Subcutaneous adipose tissue (tissue), 4 donors: Measurements from ENCODE around the gene SPTBN5. TPM values are rescaled to one million over a fixed set of nuclear protein-coding genes. Genes with fewer than 3 reads are reported as not detected.

Experiments used
- total RNA-seq, 4 donors: library from RNA; depleted of rRNA; stranded (reverse); fragments of >200 nt; gene quantifications; one replicate each; pipeline ENCODE4 v1.1.0, GENCODE V29; 2016
- TF ChIP-seq, protein P1 (sequence below): fragments of 450-650 bp; IDR thresholded peaks from one replicate; pipeline ENCODE4 v1.5.1; 2016; ENCODE audit warnings: low read depth, mild to moderate bottlenecking, control low read depth, antibody characterized with exemption, moderate library complexity

SPTBN5 gene
- total RNA-seq, 4 donors from 2014 or later: 0.17 to 1.5 (median 0.52) TPM

DNA sequence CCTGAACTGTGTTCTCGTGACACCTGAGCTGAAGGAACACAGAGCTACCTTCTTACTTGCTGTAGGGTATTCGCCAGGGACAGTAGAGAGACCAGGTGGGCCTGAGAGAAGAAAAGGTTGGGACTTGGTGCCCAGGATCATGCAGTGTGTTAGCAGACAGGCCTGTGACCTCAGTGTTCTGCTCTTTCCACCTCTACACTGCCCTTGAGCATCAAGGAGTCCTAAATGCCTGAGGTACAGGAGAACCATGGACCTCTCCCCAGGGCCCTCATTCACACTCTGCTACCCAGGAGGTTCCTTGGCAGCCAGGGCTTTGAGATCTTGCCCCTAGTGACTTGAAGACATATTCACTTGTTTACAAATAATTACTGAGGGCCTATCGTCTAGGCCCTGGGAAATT is 88.1 kb downstream of the SPTBN5 start:
- TF ChIP-seq, protein P1, sequence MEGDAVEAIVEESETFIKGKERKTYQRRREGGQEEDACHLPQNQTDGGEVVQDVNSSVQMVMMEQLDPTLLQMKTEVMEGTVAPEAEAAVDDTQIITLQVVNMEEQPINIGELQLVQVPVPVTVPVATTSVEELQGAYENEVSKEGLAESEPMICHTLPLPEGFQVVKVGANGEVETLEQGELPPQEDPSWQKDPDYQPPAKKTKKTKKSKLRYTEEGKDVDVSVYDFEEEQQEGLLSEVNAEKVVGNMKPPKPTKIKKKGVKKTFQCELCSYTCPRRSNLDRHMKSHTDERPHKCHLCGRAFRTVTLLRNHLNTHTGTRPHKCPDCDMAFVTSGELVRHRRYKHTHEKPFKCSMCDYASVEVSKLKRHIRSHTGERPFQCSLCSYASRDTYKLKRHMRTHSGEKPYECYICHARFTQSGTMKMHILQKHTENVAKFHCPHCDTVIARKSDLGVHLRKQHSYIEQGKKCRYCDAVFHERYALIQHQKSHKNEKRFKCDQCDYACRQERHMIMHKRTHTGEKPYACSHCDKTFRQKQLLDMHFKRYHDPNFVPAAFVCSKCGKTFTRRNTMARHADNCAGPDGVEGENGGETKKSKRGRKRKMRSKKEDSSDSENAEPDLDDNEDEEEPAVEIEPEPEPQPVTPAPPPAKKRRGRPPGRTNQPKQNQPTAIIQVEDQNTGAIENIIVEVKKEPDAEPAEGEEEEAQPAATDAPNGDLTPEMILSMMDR: no peak

DNA sequence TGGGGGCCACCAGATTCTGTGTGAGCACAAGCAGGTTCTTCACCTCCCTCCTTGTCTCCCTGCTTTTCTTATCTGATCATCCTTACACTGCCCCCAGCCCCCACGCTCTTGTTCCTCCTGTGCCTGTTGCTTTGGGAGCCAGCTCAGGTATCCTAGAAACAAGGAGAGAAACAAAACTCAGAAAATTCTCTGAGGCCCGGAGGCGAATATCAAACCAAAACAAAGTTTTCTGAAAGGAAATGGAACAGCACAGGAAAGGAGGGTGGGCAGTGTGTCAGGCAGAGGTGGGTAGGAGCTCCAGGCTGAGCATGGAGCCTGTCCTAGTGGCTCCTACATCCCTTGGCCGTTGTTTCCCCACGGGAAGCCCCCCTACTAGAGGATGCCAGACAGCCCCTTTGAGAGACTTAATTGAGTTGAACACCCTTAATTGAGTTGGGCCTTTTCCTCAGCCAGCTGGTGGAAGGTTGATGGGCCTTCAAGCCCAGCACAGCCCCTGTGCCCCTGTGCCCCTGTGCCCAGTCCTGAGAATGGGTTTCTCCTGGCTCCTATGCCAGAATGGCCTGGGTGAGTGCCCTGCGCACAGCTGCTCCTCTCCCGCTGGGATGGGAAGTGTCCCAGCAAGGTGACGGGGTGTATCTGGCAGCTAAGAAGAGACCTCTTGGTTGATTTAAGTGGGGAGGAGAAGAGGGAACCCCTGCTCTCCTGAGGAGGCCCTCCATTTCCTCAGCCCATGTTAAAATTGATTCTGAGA is 88.8 kb downstream of the SPTBN5 start:
- TF ChIP-seq, protein P1: no peak

DNA sequence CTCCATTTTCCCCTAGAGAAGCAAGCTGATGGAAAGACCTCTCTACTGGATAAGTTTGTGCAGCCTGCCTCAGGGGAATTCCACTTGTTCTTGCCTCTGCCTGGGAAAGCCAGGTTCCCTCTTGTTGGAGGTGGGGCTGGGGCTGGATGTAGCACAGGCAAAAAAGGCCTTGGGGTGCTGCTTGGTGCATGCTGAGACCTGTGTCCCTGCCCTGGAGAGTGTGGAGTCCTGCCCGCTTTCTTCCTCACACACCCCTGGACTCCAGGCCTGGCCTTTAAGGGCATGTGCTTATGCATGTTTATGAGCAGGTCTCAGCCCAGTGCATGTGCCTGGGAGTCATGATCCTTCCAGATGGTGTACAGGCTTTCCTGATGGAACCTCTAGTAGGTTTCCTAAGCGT is 89.5 kb downstream of the SPTBN5 start:
- TF ChIP-seq, protein P1: no peak

DNA sequence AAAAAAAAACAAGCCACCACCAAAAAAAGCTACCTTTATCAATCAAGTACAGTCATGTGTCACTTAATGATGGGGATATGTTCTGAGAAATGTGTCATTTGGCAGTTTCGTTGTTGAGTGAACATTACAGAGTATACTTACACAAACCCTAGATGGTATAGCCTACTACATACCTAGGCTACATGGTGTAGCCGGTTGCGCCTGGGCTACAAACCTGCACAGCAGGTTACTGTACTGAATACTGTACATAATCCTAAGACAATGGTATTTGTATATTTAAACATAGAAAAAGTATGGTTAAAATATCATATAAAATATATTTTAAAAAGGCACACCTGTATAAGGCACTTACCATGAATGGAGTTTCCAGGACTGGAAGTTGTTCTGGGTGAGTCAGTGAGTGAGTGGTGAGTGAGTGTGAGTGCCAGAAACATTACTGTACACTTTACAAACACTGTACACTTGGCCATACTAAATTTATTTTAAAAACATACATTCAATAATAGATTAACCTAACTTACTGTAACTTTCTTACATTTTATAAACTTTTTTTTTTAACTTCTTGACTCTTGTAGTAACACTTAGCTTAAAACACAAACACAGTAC is 91.9 kb downstream of the SPTBN5 start:
- TF ChIP-seq, protein P1: no peak

DNA sequence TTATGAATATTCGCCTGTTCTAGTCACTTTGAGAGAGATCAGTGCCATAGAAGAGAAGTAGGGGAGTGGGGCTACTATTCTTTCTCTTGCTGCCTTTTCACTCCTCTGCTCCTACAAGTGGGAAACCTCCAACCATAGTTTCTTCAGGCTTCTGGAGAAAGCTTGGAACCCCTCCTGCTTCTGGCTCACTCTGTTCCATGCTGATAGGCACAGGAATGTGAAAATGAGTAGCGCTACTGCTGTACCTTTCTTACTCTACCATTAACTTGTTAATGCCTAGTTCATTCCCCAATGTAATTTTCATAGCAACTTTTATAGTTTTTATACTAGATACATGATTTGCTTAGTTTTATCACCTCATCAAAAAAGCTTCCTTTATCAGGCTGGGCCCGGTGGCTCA is 92.7 kb downstream of the SPTBN5 start:
- TF ChIP-seq, protein P1: no peak

DNA sequence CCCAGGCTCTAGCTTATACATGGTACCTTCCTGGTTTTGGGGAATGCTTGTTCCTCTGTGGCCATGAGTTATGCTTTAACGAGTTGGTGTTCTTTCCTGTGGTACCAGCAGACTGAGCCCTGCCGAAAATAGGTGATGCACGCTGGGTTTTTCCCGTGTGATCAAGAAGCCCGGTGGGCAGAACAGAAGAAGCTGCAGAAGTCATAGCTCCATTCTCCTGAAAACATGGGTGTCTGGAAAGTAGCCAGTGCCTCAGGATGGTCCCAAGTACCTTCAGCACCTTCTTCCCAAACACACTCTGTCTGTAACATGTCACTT is 94.4 kb downstream of the SPTBN5 start:
- TF ChIP-seq, protein P1: no peak

DNA sequence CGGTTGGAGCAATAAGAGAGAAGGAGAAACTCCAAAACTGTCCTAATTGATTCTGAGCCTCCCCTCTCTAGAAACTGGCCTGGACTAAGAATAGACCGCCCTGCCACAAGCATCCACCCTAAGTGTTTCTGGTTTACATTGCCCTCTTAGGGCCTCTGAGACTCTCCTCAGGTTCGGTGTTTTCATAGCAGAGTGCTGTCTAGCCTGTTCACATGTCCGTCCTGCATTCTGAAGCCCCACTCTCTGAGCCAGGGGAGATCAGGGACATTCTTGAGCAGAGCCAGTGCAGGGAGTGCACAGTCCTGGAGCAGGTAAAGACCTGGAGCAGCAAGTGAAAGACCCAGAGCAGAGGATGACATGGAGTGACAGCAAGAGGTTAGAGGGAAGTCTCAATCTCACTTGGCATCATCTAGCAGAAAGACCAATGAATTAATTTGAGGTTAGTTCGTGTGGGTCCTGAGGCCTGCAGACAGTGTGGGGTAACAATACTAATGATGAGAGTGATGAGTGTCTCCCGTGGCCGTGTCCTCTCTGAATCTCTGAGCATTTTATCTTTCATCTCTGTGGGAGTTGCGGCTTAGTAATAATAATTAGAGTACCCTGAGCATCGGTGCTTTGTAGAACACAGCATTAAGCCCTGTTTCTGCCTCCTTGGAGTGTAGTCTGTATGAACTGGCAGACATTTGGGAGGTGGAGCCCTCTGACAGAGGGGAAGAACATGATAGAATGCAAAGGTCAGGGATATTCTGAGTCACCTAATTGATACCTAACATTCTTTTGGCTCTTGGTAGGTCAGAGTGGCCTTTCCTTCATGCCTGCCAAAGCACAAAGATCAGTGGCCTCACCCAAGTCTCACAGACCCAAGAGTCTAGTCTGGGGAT is 95.0 kb downstream of the SPTBN5 start:
- TF ChIP-seq, protein P1: no peak
